DMS153 (cell line): ENCODE results near the gene EXOC6.
"Not testable (repeated sequence)": the region's sequence is repeated elsewhere in the genome, so short reads cannot be mapped to it uniquely, and the experiment has no call there.

ENCODE experiments used
- DNase-seq: peaks from one replicate; lab custom pipeline; 2025; lab: John Stamatoyannopoulos, UW

Gene EXOC6

GRCh38 chr10:92938841-92939240 is 90.5 kb downstream of the EXOC6 start:
- no peak for DNase-seq

GRCh38 chr10:92942226-92942625 is 93.9 kb downstream of the EXOC6 start:
- DNase-seq, result no peak

DNA sequence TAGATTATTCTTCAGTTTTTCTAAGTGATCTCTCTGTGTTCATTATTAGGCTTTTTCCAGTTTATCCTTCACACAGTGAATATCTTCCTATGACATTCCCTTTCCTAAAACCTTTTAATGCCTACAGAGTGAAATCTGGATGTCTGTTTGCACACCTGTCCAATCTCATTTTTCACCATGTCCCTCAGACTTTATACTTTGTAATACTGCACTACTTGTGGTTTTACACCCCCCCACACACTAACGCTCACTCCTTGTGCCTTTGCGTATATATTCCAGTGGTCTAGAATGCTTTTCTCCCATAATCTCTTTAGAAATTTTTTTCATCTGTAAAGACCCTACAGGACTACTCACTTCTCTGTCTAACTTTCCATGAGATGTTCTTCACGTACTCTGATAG is 98.2 kb downstream of the EXOC6 start:
- DNase-seq, result no peak

- not testable (repeated sequence) for DNase-seq
These were observed 104.3 kb downstream of the EXOC6 start for GRCh38 chr10:92952573-92952972.

DNA sequence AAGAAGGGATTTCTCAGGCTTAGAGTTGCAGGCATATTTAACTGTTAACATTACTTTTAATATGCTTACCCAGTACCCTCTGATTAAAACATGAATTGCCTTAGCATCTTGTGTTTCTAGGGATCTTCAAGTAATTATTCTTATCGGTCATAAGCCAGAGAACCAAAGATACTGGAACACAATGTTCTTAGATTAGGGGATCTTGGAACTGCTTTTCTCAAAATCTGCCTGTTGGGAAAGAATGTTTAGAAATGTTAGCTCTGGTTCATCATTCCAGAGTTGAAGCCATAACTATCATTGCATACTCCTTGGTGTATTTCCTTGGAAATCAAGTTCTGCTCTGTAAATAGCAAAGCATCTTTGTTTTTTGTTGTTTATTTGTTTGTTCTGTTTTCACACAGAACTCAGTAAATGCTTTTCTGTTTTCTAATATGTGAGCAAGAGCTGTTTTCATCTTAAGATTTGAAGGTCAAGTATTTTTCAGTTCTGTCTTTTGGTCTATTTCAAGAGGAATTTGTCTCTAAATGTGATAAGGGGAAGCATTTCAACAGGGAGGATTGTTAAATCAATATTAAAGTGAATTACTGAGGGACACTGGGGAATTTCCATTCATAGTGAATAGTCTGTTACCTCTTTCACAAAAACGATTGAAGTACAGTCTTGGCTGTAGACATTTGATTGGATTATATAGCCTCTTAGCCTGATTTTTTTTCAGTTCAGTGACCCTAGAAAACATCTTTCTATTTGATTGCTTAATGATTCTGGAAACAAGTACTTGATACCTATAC is 109.1 kb downstream of the EXOC6 start:
- DNase-seq, result no peak

DNA sequence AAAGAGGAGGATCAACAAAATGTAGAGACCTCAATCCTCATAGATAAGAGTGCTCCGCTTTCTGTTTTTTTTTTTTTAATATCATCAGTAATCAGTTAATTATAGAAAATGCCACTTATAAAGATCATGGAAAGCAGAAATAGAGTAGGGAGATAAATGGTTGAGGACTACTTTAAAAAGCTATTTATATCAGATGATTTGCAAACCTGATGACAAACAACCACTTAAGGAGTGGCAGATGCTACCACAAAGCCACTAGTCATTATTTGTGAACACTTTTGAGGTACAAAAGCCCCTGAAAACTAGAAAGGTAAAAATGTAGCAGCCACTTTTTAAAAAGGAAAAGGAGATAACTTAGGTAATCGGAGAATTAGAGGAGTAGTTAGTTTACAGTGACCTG is 113.3 kb downstream of the EXOC6 start:
- no peak for DNase-seq

- no peak for DNase-seq
These were observed 117.0 kb downstream of the EXOC6 start for GRCh38 chr10:92965314-92965713.

DNA sequence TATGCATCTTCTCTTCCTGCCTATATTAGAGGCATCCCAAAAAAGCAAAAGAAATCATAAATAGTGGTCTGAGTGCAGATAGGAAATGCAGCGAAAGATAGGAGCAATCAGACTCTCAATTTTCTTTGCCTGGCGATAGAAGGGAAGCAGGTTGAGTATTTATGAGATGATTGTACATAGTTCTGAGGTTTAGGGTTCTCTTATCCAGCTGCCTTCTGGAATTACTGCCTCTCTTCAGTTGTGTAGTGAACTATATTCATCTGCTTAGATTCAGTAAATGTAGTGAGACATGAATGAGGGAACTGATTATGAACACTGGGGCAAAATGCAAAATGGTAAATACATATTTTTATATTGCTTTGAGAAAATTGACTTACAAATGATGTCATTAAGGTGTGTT is 119.3 kb downstream of the EXOC6 start:
- DNase-seq, result no peak

DNA sequence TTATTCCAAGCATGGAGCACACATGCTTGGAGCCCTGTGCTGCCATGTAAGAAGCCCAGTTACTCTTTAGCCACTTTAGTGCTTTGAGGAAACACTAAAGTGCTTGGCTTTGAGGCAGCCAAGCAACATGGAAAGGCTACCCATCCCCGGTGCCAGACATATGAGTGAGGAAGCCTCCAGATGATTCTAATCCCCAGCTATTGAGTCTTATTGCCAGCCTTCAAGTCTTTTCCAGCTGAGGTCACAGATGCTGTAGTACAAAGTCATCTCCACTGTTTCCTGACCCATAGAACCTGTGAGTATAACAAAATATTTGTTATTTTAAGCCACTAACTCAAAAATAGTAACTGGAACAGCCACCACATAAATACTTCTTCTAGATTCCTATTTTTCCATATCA is 120.8 kb downstream of the EXOC6 start:
- DNase-seq, result no peak

DNA sequence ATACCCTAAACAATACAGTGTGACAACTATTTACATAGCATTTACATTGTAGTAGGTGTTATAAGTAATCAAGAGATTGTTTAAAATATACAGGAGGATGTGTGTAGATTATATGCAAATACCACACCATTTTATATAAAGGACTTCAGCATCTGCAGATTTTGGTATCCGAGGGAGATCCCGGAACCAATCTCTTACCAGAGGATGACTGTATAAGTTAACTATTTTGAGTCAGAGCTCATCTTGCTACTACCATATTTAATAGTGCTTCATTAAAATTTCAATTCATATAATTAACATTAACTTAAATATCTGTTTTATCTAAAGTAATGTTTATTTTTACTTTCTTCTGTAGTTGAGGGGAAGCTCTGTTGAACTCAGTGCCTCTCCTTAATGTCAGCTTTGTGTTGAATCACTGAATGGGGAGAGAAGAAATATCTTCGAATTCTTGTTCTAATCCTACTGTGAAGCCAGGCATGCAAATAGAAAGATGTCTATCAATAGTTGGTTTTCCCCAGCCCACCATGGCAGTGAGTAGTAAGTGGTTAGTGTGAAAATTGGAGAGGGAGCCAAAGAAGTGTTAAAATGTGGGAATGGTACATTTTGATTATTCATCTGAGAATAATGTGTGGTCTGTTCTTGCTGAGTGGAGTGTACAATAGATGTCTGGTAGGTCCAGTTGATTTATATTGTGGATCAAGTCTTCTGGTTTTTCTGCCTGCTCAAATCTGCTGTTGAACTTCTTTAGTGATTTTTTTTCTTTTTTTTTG is 122.2 kb downstream of the EXOC6 start:
- no peak for DNase-seq

DNA sequence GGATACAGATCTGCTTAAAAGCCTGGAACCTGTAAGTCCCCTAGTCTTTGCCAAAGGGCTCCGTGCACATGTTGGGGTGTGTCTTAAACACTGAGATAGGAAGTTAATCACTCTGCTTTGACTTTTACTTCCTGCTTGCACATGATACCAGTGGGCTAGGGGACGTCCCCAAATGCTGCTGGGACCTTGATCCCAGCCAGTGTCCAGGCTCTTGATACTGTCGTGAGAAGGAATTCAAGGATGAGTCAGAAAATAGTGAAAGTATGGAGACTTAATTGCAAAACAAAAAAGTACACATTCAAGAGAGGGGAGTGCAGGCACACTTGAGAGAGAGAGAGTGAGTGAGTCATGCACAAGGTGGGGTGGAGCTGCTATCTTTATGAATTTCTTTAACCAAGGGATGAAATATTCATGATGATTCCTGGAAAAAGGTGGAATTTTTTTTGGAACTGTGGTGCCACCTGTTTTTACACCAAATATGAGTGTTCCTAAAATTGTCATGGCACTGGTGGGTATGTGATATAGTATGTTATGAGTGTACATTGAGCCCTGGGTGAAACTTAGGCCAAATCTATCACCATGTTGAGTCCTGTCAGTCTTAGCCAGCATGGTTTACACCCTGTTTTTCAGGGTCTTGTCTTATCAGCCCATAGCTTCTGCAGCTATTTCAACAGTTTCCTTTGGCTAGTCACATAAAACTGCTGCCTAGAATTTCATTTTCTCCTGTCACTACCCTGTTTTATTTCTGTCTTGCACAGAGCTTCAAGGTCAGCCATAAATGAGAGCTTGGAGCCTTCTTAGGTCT is 123.9 kb downstream of the EXOC6 start:
- DNase-seq, result no peak

- no peak for DNase-seq
These were observed 124.6 kb downstream of the EXOC6 start for GRCh38 chr10:92972886-92973285.

DNA sequence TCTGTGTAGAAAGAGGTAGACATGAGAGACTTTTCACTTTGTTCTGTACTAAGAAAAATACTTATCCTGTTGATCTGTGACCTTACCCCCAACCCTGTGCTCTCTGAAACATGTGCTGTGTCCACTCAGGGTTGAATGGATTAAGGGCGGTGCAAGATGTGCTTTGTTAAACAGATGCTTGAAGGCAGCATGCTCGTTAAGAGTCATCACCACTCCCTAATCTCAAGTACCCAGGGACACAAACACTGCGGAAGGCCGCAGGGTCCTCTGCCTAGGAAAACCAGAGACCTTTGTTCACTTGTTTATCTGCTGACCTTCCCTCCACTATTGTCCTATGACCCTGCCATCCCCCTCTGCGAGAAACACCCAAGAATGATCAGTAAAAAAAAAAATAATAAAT is 128.0 kb downstream of the EXOC6 start:
- DNase-seq, result not testable (repeated sequence)

GRCh38 chr10:92989250-92989649 is 140.9 kb downstream of the EXOC6 start:
- DNase-seq, result no peak

- no peak for DNase-seq
These were observed 142.3 kb downstream of the EXOC6 start for GRCh38 chr10:92990615-92991014.

GRCh38 chr10:92991513-92991912 is 143.2 kb downstream of the EXOC6 start:
- DNase-seq, result no peak

GRCh38 chr10:92993699-92994272 is 145.5 kb downstream of the EXOC6 start:
- no peak for DNase-seq

DNA sequence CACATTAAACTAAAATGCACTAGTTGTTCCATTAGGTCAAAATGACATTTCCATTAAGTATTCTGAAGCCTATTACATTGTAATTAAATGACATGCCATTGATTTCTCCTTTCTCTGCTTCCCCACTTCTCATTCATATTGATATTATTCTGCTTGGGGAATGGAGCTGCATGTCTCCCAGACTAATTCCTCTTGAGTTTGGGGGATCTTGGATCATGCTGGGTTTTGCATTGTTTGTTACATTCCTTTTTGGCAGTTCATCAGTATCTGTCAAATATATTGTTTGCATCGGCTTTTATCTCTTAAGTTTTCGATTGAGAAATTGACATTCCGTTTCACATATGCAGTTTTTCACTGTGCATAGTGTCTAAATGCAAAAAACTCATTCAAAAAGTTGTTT is 147.2 kb downstream of the EXOC6 start:
- DNase-seq, result no peak

- no peak for DNase-seq
These were observed 149.3 kb downstream of the EXOC6 start for GRCh38 chr10:92997620-92998019.

- no peak for DNase-seq
These were observed 150.9 kb downstream of the EXOC6 start for GRCh38 chr10:92999191-92999590.

- DNase-seq, result no peak
These were observed 158.2 kb downstream of the EXOC6 start for GRCh38 chr10:93006435-93007039.

GRCh38 chr10:93015722-93016121 is 167.4 kb downstream of the EXOC6 start:
- DNase-seq, result no peak
